Measurements from ENCODE around the gene UBE2E2. TPM values are rescaled to one million over a fixed set of nuclear protein-coding genes. Genes with fewer than 3 reads are reported as not detected.

UBE2E2 gene
- total RNA-seq, 1 experiment from 2014 or later = 54.9 TPM

DNA sequence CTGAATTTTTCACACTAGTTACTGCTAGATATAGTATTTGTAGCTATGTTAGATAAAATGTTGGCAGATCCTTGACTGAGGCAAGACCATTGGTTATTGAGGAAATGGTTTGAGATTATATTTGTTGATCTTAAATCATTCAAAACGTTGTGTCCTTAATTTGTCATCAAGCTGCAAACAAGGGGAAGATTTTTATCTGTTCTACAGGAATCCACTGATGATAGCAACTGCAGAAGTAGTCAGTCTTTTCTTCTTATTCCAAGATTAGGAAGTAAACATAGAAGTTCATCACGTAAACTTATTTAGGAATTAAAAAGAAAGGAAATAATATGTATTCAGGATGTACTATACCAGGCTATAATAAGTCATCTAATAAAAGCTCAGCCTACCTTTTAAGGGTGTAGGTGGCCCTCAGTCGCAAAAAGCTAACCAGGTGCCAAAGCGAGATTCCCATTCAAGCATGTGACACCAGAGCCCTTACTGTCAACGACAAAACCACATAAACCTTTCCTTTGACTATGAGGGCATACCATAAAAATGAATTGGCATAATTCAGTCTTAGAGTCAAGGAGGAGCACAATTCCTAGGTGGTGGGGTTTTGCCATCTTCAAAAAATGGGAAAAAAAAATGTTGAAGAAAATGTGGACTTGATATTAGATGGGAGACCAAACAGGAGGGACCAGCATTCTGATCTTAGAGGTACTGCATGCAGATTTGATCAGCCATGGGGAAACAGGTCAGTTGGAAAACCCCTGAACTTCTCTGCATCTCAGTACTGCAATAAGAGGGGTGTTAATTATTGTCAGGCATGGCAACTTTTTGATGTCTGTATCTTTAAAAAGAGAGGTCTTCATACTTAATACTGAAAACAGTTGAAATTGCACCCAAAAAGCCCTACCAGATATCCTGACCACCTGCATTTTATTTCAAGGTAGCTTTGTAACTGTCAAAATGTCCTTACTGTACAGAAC is 390.1 kb downstream of the UBE2E2 start:
- DNase-seq (ENCODE audit: low spot score) (no peak), ATAC-seq (no peak)
- ChIA-PET CTCF (interaction anchor here (1.2 kb wide), 1 partner anchor 9 kb away, joined by 4 read pairs; no protein-coding TSS in a partner anchor), POLR2A (no interaction called here)
- TF ChIP-seq, protein P1, sequence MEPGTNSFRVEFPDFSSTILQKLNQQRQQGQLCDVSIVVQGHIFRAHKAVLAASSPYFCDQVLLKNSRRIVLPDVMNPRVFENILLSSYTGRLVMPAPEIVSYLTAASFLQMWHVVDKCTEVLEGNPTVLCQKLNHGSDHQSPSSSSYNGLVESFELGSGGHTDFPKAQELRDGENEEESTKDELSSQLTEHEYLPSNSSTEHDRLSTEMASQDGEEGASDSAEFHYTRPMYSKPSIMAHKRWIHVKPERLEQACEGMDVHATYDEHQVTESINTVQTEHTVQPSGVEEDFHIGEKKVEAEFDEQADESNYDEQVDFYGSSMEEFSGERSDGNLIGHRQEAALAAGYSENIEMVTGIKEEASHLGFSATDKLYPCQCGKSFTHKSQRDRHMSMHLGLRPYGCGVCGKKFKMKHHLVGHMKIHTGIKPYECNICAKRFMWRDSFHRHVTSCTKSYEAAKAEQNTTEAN (CRISPR knock-in tag; IDR thresholded peaks at IDR 0.05) = no peak
- TF ChIP-seq, protein P2, sequence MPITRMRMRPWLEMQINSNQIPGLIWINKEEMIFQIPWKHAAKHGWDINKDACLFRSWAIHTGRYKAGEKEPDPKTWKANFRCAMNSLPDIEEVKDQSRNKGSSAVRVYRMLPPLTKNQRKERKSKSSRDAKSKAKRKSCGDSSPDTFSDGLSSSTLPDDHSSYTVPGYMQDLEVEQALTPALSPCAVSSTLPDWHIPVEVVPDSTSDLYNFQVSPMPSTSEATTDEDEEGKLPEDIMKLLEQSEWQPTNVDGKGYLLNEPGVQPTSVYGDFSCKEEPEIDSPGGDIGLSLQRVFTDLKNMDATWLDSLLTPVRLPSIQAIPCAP (CRISPR knock-in tag; IDR thresholded peaks at IDR 0.05) = no peak
- no peak for TF ChIP-seq ATF1 (CRISPR knock-in tag; IDR thresholded peaks at IDR 0.05)
- TF ChIP-seq, protein P3, sequence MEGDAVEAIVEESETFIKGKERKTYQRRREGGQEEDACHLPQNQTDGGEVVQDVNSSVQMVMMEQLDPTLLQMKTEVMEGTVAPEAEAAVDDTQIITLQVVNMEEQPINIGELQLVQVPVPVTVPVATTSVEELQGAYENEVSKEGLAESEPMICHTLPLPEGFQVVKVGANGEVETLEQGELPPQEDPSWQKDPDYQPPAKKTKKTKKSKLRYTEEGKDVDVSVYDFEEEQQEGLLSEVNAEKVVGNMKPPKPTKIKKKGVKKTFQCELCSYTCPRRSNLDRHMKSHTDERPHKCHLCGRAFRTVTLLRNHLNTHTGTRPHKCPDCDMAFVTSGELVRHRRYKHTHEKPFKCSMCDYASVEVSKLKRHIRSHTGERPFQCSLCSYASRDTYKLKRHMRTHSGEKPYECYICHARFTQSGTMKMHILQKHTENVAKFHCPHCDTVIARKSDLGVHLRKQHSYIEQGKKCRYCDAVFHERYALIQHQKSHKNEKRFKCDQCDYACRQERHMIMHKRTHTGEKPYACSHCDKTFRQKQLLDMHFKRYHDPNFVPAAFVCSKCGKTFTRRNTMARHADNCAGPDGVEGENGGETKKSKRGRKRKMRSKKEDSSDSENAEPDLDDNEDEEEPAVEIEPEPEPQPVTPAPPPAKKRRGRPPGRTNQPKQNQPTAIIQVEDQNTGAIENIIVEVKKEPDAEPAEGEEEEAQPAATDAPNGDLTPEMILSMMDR (IDR thresholded peaks at IDR 0.05) = no peak
- no peak for TF ChIP-seq RELA (CRISPR knock-in tag; IDR thresholded peaks at IDR 0.05; ENCODE audit: borderline replicate concordance)
- TF ChIP-seq GTF2I (CRISPR knock-in tag; conservative IDR thresholded peaks at IDR 0.05) = no peak
- no peak for TF ChIP-seq GRHL2 (CRISPR knock-in tag; IDR thresholded peaks at IDR 0.05; ENCODE audit: insufficient replicate concordance, severe bottlenecking)
- no peak for TF ChIP-seq NR1H2 (CRISPR knock-in tag; IDR thresholded peaks at IDR 0.05)
- peaks cover 8% of the 10 kb centered on the region for H3K36me3 Mint-ChIP-seq
- no peak overlapping the region for H3K4me3 Mint-ChIP-seq
- no peaks in the 10 kb centered on the region; the same call in 1 of the 2 replicates for H3K4me1 Mint-ChIP-seq
- H3K9me3 Mint-ChIP-seq = peaks cover 9% of the 10 kb centered on the region
- no peaks in the 10 kb centered on the region for H3K27me3 Mint-ChIP-seq (ENCODE audit: low read depth)
- H3K27ac Mint-ChIP-seq = no peak overlapping the region

DNA sequence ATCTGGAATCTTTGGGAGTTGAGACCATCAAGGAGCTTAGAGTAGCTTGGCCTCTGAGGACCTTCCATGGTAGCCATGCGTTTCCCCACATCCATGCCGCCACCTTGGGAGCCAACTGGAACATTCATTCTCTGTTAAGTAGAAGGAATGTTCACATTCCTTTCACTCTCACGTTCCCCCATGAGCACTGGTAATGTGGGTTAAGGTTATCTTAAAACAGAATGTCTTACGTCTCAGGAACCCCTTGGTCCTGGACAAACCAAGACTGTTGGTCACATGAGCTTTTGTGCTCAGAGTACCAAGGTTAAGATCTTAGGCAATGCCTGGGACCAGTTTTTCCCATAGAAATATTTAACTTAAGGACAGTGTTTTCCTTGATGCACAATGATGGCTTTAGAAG is 390.9 kb downstream of the UBE2E2 start:
- no peak overlapping the region for H3K4me3 Mint-ChIP-seq
- ChIA-PET CTCF (interaction anchor here (1.2 kb wide), 1 partner anchor 8 kb away, joined by 4 read pairs; no protein-coding TSS in a partner anchor), POLR2A (no interaction called here)
- ATAC-seq (no peak), DNase-seq (ENCODE audit: low spot score) (no peak)
- H3K4me1 Mint-ChIP-seq = peaks cover 2% of the 10 kb centered on the region; the same call in 1 of the 2 replicates
- TF ChIP-seq JAZF1 (CRISPR knock-in tag; IDR thresholded peaks at IDR 0.05) (no peak), CREB1 (CRISPR knock-in tag; IDR thresholded peaks at IDR 0.05) (no peak), MYBL2 (CRISPR knock-in tag; IDR thresholded peaks at IDR 0.05) (no peak), IRF2 (CRISPR knock-in tag; IDR thresholded peaks at IDR 0.05; ENCODE audit: borderline replicate concordance, low read depth) (no peak), NFYB (CRISPR knock-in tag; conservative IDR thresholded peaks at IDR 0.05; ENCODE audit: low read depth) (no peak), PRRX2 (CRISPR knock-in tag; IDR thresholded peaks at IDR 0.05) (no peak), ZNF121 (CRISPR knock-in tag; IDR thresholded peaks at IDR 0.05) (no peak), RELA (CRISPR knock-in tag; IDR thresholded peaks at IDR 0.05; ENCODE audit: borderline replicate concordance) (no peak), ZNF219 (CRISPR knock-in tag; IDR thresholded peaks at IDR 0.05; ENCODE audit: borderline replicate concordance) (no peak), TP53 (CRISPR knock-in tag; IDR thresholded peaks at IDR 0.05) (no peak)
- TF ChIP-seq, protein P4, sequence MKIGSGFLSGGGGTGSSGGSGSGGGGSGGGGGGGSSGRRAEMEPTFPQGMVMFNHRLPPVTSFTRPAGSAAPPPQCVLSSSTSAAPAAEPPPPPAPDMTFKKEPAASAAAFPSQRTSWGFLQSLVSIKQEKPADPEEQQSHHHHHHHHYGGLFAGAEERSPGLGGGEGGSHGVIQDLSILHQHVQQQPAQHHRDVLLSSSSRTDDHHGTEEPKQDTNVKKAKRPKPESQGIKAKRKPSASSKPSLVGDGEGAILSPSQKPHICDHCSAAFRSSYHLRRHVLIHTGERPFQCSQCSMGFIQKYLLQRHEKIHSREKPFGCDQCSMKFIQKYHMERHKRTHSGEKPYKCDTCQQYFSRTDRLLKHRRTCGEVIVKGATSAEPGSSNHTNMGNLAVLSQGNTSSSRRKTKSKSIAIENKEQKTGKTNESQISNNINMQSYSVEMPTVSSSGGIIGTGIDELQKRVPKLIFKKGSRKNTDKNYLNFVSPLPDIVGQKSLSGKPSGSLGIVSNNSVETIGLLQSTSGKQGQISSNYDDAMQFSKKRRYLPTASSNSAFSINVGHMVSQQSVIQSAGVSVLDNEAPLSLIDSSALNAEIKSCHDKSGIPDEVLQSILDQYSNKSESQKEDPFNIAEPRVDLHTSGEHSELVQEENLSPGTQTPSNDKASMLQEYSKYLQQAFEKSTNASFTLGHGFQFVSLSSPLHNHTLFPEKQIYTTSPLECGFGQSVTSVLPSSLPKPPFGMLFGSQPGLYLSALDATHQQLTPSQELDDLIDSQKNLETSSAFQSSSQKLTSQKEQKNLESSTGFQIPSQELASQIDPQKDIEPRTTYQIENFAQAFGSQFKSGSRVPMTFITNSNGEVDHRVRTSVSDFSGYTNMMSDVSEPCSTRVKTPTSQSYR (CRISPR knock-in tag; IDR thresholded peaks at IDR 0.05) = no peak
- TF ChIP-seq, protein P2 (CRISPR knock-in tag; IDR thresholded peaks at IDR 0.05) = no peak
- TF ChIP-seq, protein P5, sequence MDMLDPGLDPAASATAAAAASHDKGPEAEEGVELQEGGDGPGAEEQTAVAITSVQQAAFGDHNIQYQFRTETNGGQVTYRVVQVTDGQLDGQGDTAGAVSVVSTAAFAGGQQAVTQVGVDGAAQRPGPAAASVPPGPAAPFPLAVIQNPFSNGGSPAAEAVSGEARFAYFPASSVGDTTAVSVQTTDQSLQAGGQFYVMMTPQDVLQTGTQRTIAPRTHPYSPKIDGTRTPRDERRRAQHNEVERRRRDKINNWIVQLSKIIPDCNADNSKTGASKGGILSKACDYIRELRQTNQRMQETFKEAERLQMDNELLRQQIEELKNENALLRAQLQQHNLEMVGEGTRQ (CRISPR knock-in tag; IDR thresholded peaks at IDR 0.05) = no peak
- TF ChIP-seq, protein P3 (IDR thresholded peaks at IDR 0.05) = no peak
- TF ChIP-seq, protein P6, sequence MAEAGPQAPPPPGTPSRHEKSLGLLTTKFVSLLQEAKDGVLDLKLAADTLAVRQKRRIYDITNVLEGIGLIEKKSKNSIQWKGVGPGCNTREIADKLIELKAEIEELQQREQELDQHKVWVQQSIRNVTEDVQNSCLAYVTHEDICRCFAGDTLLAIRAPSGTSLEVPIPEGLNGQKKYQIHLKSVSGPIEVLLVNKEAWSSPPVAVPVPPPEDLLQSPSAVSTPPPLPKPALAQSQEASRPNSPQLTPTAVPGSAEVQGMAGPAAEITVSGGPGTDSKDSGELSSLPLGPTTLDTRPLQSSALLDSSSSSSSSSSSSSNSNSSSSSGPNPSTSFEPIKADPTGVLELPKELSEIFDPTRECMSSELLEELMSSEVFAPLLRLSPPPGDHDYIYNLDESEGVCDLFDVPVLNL (CRISPR knock-in tag; IDR thresholded peaks at IDR 0.05; ENCODE audit: borderline replicate concordance, low read depth) = no peak
- no peak overlapping the region for H3K27ac Mint-ChIP-seq
- peaks cover 8% of the 10 kb centered on the region for H3K36me3 Mint-ChIP-seq
- peaks cover 9% of the 10 kb centered on the region for H3K9me3 Mint-ChIP-seq
- H3K27me3 Mint-ChIP-seq (ENCODE audit: low read depth) = no peaks in the 10 kb centered on the region

Measured in WTC11 (cell line).